HCT116 (cell line): ENCODE data around the gene CKLF. TPM values are rescaled to one million over a fixed set of nuclear protein-coding genes. Genes with fewer than 3 reads are reported as not detected.

Experiments used
- ATAC-seq: fragments of 200-7000 bp; cut with Tn5 transposase; 2 replicates; pipeline ENCODE4 v1.9.1; 2020; ENCODE audit warnings: mild to moderate bottlenecking, moderate library complexity
- BruUV-seq: library from RNA; stranded (reverse); fragments of 400-500 nt; replicated peaks from 2 replicates; lab custom pipeline; 2021; lab: Mats Ljungman, UMichigan
- CTCF ChIA-PET: fragments of 300-600 bp; sonication (Branson Sonifier 250); formaldehyde crosslinking; loops from one replicate; lab custom pipeline; 2021; ENCODE audit warnings: antibody characterized with exemption; lab: Charles Lee
- POLR2A ChIA-PET: fragments of 300-600, 350-600 bp; sonication (Branson Sonifier 250); formaldehyde crosslinking; loops from one replicate; lab custom pipeline; 2021; ENCODE audit warnings: antibody characterized with exemption; lab: Charles Lee
- RAD21 ChIA-PET, 2 experiments: fragments of 300-600 bp; sonication (Branson Sonifier 250); formaldehyde crosslinking; loops; one replicate each; lab custom pipeline; 2023; ENCODE audit warnings: low total read pairs in 2 of 2; ENCODE audit not compliant: uncharacterized antibody in 2 of 2, unreplicated experiment in 2 of 2, low non-redundant PET in 1 of 2; lab: Charles Lee
- DNase-seq: peaks from one replicate; pipeline ENCODE4 v3.0.0-alpha.2; 2010; ENCODE audit warnings: low read depth, low spot score
- H2AFZ ChIP-seq: fragments of 200-600 bp; shearing (Covaris generic), sonication (generic); 2 replicates; pipeline ENCODE4 v1.6.1; 2017; ENCODE audit warnings: low read depth, mixed run types, mixed read lengths, antibody characterized with exemption, low read length; ENCODE audit not compliant: poor library complexity, severe bottlenecking
- H3K27ac ChIP-seq: 2 replicates; pipeline ENCODE4 v1.5.1; 2012; ENCODE audit warnings: low read depth, low read length
- H3K27me3 ChIP-seq: fragments of 200-600 bp; sonication (generic); 2 replicates; pipeline ENCODE4 v1.6.1; 2016; ENCODE audit warnings: mixed run types, low read length, mixed read lengths; ENCODE audit not compliant: insufficient read depth
- H3K36me3 ChIP-seq, 2 experiments: fragments of 200-500 bp in 1 of 2; fragments of 200-600 bp in 1 of 2; sonication (Bioruptor generic) in 1 of 2; sonication (generic) in 1 of 2; 2 replicates each; pipeline versions ENCODE4 v1.5.1 to v1.6.1; 2014 to 2016; ENCODE audit warnings: low read length in 2 of 2, inconsistent platforms in 1 of 2, mixed read lengths in 1 of 2, mixed run types in 1 of 2; ENCODE audit not compliant: insufficient read depth in 2 of 2, control insufficient read depth in 1 of 2
- H3K4me1 ChIP-seq, 2 experiments: fragments of 200-600 bp in 1 of 2; sonication (generic) in 1 of 2; 2 replicates each; pipeline versions ENCODE4 v1.5.1 to v1.6.1; 2012 to 2017; ENCODE audit warnings: low read length in 2 of 2, inconsistent platforms in 1 of 2, mild to moderate bottlenecking in 1 of 2, mixed read lengths in 1 of 2, mixed run types in 1 of 2, moderate library complexity in 1 of 2; ENCODE audit not compliant: insufficient read depth in 2 of 2, control insufficient read depth in 1 of 2
- H3K4me2 ChIP-seq: fragments of 200-600 bp; sonication (generic); 2 replicates; pipeline ENCODE4 v1.6.1; 2017; ENCODE audit warnings: mixed run types, low read length, mixed read lengths
- H3K4me3 ChIP-seq, 2 experiments: fragments of 200-600 bp in 1 of 2; sonication (generic) in 1 of 2; replicated peaks in 1 of 2; 2 replicates each; pipeline ENCODE4 v1.5.1; 2011 to 2016; ENCODE audit warnings: low read length in 2 of 2, control low read depth in 1 of 2, low read depth in 1 of 2, mild to moderate bottlenecking in 1 of 2, mixed read lengths in 1 of 2, mixed run types in 1 of 2
- H3K79me2 ChIP-seq: fragments of 200-600 bp; sonication (generic); 2 replicates; pipeline ENCODE4 v1.6.1; 2017; ENCODE audit warnings: mild to moderate bottlenecking, mixed run types, low read length, moderate library complexity, mixed read lengths; ENCODE audit not compliant: insufficient read depth
- H3K9ac ChIP-seq: fragments of 200-600 bp; sonication (generic); 2 replicates; pipeline ENCODE4 v1.6.1; 2016; ENCODE audit warnings: low read length, mixed read lengths
- H3K9me2 ChIP-seq: fragments of 200-600 bp; sonication (generic), shearing (Covaris generic); 2 replicates; pipeline ENCODE4 v1.6.1; 2017; ENCODE audit warnings: mixed run types, mild to moderate bottlenecking, moderate library complexity; ENCODE audit not compliant: insufficient read depth
- H3K9me3 ChIP-seq, 2 experiments: fragments of 200-500 bp in 1 of 2; fragments of 200-600 bp in 1 of 2; sonication (Bioruptor generic) in 1 of 2; sonication (generic) in 1 of 2; 2 replicates each; pipeline ENCODE4 v1.6.1; 2014 to 2017; ENCODE audit warnings: low read length in 2 of 2, mixed read lengths in 2 of 2, inconsistent platforms in 1 of 2, low read depth in 1 of 2, mild to moderate bottlenecking in 1 of 2, mixed run types in 1 of 2, moderate library complexity in 1 of 2; ENCODE audit not compliant: control insufficient read depth in 1 of 2, insufficient read depth in 1 of 2
- H4K20me1 ChIP-seq: fragments of 200-600 bp; sonication (generic), shearing (Covaris generic); 2 replicates; pipeline ENCODE4 v1.6.1; 2017; ENCODE audit warnings: mixed run types, mild to moderate bottlenecking, moderate library complexity; ENCODE audit not compliant: insufficient read depth
- ATF3 ChIP-seq: IDR thresholded peaks from 2 replicates; pipeline ENCODE4 v1.6.1; 2012
- CTCF ChIP-seq, 3 experiments: fragments of 200-600 bp in 1 of 3; sonication (generic) in 1 of 3; IDR thresholded peaks in 2 of 3; conservative IDR thresholded peaks in 1 of 3; 2 replicates each; pipeline ENCODE4 v1.5.1; 2012 to 2017; ENCODE audit warnings: low read depth in 2 of 3, low read length in 2 of 3, antibody characterized with exemption in 1 of 3, borderline replicate concordance in 1 of 3, control low read depth in 1 of 3, mild to moderate bottlenecking in 1 of 3, mixed read lengths in 1 of 3, mixed run types in 1 of 3, moderate library complexity in 1 of 3; ENCODE audit not compliant: insufficient read depth in 1 of 3
- ELF1 ChIP-seq: IDR thresholded peaks from 2 replicates; pipeline ENCODE4 v1.6.1; 2012; ENCODE audit warnings: low read depth, borderline replicate concordance
- EZH2phosphoT487 ChIP-seq: fragments of 200-600 bp; IDR thresholded peaks from 2 replicates; pipeline ENCODE4 v1.6.1; 2018; ENCODE audit warnings: antibody characterized with exemption, borderline replicate concordance
- POLR2A ChIP-seq: IDR thresholded peaks from 2 replicates; pipeline ENCODE4 v1.7.0; 2011; ENCODE audit warnings: borderline replicate concordance; ENCODE audit not compliant: insufficient read depth, insufficient read length; ENCODE audit errors: extremely low read depth
- POLR2AphosphoS5 ChIP-seq: IDR thresholded peaks from 2 replicates; pipeline ENCODE4 v1.6.1; 2011; ENCODE audit warnings: mild to moderate bottlenecking, low read depth, low read length, moderate library complexity
- TCF7L2 ChIP-seq: IDR thresholded peaks from 2 replicates; pipeline ENCODE4 v1.7.0; 2011; ENCODE audit warnings: borderline replicate concordance, inconsistent platforms; ENCODE audit not compliant: insufficient read depth, insufficient read length; ENCODE audit errors: extremely low read depth
- ZFX ChIP-seq: fragments of 450-650 bp; IDR thresholded peaks from 2 replicates; pipeline ENCODE4 v1.6.1; 2017
- intact Hi-C: fragments of 100-400 bp; cut with micrococcal nuclease; formaldehyde crosslinking; loops from 2 replicates; pipeline ENCODE4 v1.10.0; 2022
- total RNA-seq: library from RNA; stranded (reverse); gene quantifications from one replicate; pipeline ENCODE4 v1.2.1, GENCODE V29; 2021; ENCODE audit not compliant: unreplicated experiment

Gene CKLF
- total RNA-seq, 1 experiment from 2014 or later, result 38.6 TPM

GRCh38 chr16:66544016-66544757, 8.2 kb upstream of the CKLF start:
- Histone ChIP-seq H3K9me3 (no peaks in the 10 kb centered on the region), H3K79me2 (no peaks in the 10 kb centered on the region), H3K27me3 (no peaks in the 10 kb centered on the region), H3K9me2 (no peaks in the 10 kb centered on the region), H4K20me1 (no peaks in the 10 kb centered on the region), H3K4me1 (peaks cover 3 to 9% of the 10 kb centered on the region in 2 experiments; a peak in 3 of 4 replicates), H3K27ac (no peak overlapping the region), H3K9ac (no peak overlapping the region), H3K4me2 (no peak overlapping the region), H2AFZ (no peak overlapping the region), H3K4me3 (no peak overlapping the region), H3K36me3 (no peaks in the 10 kb centered on the region; a peak in 1 of 4 replicates)
- no TSS peak for BruUV-seq
- CTCF ChIA-PET, result no interaction called here
- RAD21 ChIA-PET, result no interaction called here
- ATAC-seq, result no peak
- intact Hi-C loops, result no loop called here
- DNase-seq, result no peak
- TF ChIP-seq ATF3 (no peak), ZFX (no peak), POLR2AphosphoS5 (no peak), POLR2A (no peak), ELF1 (no peak)
- POLR2A ChIA-PET, result no interaction called here

GRCh38 chr16:66547101-66547989, 5.0 kb upstream of the CKLF start:
- H3K9ac ChIP-seq, result no peak overlapping the region
- H3K27me3 ChIP-seq, result no peaks in the 10 kb centered on the region
- BruUV-seq, result no TSS peak
- H3K4me3 ChIP-seq, result no peak overlapping the region
- H2AFZ ChIP-seq, result no peak overlapping the region
- CTCF ChIA-PET, result no interaction called here
- H3K4me2 ChIP-seq, result no peak overlapping the region
- RAD21 ChIA-PET, result no interaction called here
- no peak overlapping the region for H3K27ac ChIP-seq
- no peaks in the 10 kb centered on the region for H3K79me2 ChIP-seq
- peaks cover 18 to 36% of the 10 kb centered on the region in 2 experiments for H3K4me1 ChIP-seq
- no peak for DNase-seq
- POLR2A ChIA-PET, result interaction anchor here (2.4 kb wide), 1 partner anchor 25 kb away, joined by 9 read pairs; no protein-coding TSS in a partner anchor
- no peak for ATAC-seq
- TF ChIP-seq EZH2phosphoT487 (no peak), TCF7L2 (no peak), CTCF (IDR thresholded peaks at IDR 0.05 in 2 of 3, conservative IDR thresholded peaks at IDR 0.05 in 1 of 3; ENCODE audit: borderline replicate concordance in 1 of 3, insufficient read depth in 1 of 3, low read depth in 2 of 3, low read length in 2 of 3) (no peak), ZFX (no peak)
- intact Hi-C loops, result no loop called here
- no peaks in the 10 kb centered on the region for H3K9me2 ChIP-seq
- H3K9me3 ChIP-seq, result no peaks in the 10 kb centered on the region
- no peaks in the 10 kb centered on the region for H3K36me3 ChIP-seq
- no peaks in the 10 kb centered on the region for H4K20me1 ChIP-seq
